Stimulated activated CD8-positive, alpha-beta memory T cell treated with anti-CD3 and anti-CD28 coated beads, Interleukin-4, amount 100 ng/mL, for 48 hours (primary cell): ENCODE results near the gene ARHGEF19.
"Not testable (repeated sequence)": the region's sequence is repeated elsewhere in the genome, so short reads cannot be mapped to it uniquely, and the experiment has no call there.

Experiments used
- DNase-seq: peaks from one replicate; pipeline ENCODE4 v3.0.0-alpha.2; 2020

ARHGEF19 gene

DNA sequence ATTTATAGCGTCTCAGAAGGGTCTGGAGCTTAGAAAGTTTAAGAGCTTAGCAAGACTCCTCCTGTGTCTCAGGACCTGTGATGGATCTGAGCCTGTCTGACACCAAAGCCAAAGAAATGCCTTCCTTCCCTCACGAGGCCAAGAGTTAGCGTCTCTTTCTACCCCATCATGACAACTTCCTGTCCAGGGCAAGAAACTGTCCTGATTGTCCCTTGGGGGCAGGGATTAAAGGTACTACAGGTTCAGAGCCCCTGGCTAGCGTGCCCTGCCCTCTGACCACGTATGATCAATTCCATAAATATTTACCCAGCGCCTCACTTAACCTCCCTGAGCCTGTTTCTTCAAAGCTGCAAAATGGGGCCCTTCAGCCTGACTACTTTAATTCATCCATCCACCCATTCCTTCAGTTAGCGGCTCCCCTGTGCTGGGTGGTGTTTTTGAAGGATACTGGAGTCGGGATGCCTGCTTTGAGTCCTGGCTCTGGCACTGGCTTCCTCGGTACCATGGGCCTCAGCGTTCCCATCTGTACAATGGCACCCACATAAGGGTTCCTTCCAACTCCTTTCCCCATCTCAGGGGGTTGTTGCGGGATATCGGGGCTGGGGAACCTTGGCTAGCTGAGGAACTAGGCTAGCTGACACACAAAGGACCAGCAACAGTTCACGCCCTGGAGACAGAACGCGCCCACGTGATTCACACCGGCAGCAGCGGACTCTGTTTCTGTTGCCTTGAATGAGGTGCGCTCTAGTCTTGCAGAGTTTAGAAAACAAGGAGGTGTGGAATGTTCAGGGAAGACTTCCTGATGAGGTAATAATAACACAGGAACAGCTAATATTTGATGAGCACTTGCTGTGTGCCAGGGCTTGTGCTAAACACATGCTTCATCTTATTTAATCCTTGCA is 33.6 kb downstream of the ARHGEF19 start:
- DNase-seq = no peak

DNA sequence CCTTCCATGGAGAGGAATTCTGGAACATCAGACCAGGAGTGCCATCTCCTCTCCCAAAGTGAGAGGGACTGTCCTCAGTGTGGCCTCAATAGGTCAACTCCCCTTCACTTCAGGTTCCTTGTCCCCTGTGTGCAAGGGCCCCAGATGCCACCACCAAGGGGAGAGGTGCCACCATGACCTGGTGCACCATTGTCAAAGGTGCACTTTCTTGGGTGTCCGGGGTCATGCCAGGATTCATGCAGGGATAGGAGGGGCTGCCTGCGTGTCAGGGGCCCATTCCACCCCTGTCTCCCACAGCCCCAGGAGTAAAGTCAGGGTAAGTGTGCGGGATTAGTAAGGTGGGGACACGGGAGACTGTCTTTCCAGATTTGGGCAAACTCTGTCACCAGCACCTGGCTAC is 35.1 kb downstream of the ARHGEF19 start:
- no peak for DNase-seq

DNA sequence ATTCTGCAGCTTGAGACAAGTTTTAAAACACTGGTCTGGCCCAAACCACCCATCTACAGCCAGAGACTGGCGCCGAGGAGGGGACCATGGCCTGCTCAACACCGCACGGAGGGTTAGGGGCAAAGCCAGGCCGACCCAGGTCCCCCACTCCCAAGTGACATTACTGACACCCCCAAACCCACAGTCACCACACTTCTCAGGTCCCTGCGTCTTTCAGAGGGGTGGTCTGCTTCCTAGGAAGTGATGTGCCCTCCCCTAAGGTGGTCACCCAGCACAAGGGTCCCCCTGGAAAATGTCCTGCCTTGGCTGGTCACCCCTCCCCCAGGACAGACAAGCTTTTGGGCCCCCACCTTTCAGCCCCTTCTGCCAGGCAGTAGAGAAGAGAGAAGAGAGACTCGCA is 35.8 kb downstream of the ARHGEF19 start:
- DNase-seq = no peak

DNA sequence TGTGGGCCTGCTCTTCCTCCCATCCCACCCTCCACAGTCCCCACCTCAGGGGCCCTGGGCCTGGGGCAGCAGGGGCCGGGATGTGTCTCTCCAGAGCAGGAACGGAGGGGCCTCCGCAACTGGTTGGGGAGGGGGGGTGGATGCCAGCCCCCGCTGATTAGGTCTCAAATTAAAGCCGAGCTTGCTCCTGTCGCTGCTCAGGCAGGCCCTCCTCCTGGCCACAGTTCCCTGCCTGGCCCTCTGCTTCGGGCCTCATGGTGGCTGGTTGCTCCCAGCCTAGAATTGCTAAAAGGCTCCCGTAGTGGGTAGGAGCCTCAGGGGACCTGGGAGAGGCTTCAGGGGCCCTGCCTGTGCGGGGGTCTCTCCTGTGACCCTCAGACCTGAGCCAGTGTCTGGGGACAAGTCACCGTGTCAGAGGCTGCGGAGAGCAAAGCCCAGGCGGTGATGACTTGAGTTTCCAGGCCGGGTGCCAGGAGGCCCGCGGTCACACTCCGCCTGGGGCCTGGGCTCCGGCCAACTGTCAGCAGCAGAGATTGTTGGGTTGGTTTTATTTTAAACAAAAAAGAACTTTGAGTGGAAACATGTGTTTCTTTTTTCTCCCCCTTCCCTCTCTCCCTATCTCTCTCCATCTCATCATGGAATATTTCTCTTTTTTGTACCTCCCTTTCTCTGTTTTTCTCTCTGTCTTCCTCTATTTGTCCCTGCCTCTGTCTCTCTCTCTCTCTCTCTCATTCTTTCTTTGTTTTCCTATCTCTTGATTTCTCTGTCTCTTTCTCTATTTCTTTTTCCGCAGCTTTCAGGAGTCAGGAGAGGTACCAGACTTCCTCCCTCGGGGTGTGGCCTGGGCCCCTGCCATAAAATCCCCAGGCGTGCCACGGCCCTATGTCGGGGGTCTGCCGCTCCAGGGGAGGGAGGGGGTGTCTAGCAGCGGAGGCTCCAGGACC is 36.6 kb downstream of the ARHGEF19 start:
- DNase-seq = no peak

DNA sequence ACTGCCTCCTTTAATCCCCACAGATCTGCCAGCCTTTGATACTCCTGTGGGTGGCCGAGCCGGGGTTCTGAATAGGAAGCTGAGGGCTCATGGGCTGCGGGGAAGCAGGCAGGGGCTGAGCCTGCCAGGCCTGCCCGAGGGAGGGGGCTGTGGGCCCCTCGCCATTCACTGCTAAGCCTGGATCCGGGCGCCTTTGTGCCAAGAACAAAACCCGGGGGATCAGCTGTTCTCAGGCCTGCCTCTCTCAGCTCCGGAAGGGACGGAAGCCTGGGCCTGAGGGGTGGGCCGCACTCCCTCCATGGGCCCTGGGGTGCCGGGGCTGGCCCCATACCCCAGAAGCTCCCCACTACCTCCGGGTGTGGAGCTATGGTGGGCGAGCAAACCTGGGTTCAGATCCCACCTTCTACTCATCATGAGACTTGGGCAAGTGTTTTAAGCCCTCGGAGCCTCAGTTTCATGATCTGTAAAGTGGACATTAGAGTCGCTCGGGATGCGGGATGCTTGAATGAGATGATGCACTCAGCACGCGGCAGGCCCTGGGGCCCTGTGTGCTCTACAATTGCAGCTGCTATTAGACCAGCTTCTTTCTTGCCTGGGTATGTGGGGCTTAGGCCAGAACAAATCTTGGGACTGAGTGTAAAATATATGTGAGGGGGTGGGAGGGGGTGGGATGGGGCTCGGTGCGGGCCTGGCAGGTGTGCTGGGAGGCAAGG is 37.4 kb downstream of the ARHGEF19 start:
- DNase-seq = no peak

DNA sequence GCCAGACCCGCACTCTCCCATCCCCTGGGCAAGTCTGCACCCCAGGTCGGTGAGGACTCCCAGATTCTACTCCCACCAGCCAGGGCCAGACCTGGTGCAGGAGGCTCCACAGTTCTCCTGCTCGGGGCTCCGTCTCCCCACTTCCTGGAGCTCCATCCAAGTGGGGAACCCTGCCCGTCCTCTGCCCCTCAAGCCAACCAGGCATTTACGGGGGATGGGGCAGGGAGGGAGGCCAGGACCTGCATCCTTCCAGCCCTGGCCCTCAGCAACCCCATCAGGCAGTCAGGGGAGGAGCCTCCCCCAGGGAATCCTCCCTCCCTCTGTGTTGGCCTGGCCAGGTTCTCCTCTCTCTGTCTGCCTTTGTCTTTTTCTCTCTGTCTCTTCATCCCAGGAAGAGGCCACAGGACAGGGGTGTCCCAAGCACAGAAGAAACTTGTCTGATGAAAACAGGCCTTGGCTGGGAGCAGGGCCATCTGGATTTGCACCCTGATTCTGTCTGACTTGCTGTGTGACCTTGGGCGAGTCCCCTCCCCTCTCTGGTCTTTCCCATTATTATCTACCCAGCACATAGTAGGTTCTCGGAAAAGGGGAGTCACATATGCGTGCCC is 38.1 kb downstream of the ARHGEF19 start:
- no peak for DNase-seq

DNA sequence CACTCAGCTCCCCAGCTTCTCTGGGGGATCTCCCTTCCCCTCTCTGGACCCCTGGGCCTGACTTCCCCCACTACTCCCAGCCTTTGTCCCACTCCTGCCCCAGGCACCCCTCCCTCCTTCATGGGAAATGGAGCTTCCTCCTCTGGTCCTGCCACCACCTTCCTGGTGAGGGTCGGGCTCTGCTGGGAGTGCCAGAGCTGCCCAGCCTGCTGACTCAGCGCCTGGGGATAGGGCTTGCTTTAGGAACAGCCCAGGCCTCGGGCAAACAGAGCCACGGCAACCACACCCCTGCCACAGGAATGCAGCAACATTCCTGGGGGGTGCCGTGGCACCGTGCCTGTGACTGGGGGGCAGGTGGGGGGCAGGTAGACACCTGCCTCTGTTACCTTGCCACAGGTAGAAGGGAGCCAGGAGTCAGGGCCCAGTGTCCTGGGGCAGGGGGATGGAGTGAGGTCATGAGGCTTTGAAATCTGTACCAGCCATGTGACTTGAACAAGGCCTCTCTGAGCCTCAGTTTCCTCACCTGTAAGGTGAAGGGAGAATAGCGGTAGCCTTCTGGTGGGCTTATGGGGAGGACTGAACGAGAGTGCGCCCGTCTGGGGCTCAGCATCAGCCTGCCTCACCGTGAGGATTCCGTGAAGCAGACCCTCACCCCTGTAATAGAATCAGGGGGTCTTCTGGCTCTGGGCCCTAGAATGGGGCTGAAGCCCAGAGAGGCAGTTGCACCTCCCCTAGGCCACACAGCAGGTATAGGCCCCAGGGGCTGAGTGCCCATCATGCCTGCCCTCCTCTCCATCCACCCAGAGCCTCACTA is 38.8 kb downstream of the ARHGEF19 start:
- DNase-seq = no peak

DNA sequence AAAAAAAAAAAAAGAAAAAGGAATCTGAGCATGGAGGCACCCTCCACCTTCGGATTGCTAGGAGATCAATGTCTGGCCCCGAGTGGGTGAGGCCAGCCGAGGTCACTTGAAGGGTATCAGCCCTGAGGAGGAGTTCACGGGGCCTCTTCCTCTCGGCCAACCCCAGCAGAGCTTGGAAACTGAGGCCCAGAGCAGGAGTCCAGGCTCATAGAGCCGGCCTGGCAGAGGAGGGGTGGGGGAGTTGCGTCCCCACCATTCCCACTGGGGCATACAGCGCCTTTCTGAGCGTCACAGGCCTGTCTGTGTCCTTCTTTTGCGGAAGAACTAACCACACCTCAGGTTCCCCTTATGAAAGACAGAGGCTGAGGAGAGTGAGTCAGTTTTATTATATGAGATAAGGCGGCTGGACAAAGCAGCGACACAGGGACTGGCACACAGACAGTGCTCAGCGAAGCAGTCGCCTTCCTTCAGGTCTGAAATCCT is 39.4 kb downstream of the ARHGEF19 start:
- no peak for DNase-seq

DNA sequence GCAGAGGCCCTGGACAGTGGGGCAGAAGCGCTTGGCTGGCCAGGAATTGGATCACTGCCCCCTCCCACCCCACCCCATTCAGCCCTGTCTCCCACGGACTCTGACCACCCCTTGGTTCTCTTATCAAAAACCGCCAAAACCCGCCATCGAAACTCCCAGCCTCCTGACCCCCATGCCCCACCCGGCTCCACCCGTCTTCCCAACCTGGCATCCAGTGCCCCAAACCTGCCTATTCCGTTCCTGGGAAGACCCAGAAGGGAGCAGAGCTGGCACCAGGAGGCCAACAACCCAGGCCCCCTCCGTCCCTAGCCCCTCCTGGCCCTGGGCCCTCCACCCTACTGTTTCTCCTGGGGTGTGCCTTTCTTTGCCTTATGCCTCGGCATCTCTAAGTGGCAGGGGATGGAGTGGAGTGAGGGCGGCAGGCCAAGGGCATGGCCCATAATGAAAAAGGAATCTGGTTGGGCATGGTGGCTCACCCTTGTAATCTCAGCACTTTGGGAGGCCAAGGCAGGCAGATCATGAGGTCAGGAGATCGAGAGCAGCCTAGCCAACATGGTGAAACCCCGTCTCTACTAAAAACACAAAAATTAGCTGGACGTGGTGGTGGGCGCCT is 40.1 kb downstream of the ARHGEF19 start:
- DNase-seq = no peak

DNA sequence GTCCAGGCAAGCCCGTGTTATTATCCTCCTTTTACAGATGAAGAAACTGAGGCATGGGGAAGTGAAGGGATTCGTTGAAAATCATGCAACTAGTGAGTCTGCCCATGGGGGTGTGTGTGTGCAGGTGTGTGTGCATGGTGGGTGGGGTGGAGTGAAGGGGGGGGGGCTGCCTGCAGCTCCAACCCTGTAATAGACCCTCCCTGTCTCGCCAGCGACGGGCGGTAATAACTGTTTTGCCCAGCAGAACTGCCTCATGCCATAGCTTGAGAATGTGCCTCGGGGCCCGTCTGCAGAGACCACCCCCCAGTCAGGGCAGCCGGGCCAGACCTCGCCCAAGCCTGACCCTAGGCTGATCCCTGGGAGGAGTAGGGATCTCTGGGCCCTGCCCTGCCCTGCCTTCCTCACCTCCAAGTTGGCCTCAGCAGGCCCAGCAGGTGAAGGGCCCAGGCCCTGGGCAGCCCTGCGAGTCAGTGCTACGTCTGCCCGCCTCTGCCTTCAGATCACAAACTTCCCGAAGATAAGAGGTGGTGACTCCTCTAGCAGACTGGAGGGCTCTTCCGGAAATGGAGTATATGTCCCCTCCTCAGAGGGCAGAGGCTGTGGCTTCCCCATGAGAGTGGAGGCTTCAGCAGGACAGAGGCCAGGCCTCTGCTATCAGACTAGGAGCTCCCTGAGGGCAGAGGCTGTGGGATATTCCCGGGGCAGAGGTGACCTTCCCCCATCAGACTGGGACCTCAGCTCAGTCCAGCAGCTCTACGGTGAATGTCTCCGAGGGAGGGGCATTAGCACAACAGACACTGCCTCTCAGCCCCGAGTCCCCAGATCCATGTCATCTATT is 40.9 kb downstream of the ARHGEF19 start:
- no peak for DNase-seq

DNA sequence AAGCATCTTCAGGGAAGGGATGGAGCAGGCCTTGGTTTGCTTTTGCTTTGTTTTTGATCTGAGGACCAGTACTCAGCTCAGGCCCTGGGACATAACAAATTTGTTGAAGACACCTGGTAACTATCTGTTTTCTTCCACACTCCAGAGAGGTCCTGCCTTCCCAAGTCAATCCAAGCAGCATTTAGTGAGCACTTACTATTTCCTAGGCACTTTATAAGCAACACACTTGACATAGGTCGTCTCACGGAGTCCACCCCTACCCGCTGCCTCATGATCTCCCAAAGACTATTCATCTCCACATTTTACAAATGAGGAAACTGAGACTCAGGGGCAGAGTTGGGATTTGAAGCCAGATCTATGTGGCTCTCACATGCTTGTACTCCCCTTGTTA is 42.2 kb downstream of the ARHGEF19 start:
- no peak for DNase-seq

DNA sequence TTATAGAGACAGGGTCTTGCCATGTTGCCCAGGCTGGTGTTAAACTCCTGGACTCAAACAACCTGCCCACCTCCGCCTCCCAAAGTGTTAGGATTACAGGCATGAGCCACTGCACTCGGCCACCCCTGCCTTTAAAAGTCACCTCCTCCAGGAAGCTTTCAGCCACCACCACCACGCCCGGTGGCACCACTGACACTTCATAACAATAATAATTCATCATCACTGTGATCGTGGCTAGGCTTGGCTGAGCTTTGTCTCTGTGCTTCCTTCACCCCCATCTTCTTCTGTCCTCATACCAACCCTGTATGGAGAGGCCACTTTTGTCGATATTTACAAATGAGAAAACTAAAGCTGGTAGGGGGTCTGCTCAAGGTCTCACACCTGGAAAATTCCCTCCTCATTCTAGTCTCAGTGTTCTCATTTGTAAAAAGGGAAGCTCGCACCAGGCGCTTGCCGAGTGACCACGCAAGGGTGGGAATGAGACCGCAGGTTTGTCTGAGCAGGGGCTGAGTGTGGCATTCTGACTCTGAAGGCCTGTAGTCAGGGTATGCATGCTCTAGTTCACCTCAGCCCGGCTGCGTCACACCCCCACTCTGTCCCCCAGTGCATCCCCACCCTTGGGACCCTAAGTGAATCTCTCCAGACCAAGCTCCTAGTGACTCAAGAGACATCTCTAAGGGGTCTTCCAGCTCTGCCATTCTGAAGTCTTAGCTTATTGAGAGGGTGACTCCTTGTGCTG is 43.7 kb downstream of the ARHGEF19 start:
- DNase-seq = no peak

DNA sequence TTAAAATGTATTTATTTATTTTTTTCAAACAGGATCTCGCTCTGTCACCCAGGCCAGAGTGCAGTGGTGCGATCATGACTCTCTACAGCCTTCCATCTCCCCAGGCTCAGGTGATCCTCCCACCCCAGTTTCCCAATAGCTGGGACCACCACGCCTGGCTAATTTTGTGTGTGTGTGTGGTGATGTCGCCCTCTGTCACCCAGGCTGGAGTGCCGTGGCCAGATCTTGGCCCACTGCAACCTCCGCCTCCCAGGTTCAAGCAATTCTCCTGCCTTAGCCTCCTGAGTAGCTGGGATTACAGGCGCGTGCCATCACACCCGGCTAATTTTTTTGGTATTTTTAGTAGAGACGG is 44.3 kb downstream of the ARHGEF19 start:
- DNase-seq = not testable (repeated sequence)

DNA sequence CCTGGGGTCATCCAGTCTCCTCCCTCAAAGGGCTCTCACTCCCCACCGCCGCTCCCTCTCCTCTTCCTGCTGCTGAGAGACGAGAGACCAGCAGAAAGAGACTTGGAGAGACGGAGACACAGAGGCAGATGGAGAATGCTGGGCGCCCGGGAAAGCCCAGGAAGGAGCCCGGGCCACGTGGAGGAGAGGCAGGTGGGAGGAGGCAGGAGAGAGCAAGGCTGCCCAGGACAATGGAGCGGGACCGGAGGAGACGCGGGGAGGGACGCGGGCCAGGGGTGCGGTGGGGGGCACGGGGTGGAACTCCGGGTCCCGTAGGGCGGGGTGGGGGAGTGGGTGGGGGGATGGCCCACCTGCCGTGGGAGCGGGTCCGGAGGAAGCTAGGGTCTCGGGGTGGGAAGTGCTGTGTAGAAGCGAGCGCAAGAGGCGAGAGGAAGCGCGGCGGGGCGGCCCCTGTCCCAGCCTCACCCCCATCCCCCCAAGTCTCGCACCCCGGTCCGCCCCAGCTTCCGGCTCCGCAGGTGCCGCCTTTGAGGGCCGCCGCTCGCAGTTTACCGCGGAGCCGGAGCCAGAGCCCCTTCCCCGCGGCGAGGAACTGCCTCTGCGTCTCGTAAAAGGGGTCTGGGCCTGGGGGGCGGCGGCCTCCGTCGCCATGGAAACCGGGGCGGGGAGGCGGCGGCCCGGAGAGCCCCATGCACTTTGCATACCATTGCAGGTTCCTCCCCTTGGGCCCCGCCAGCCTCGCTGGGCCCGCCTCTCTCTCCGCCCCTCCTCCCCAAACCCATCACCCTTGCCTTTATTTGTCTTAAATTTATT is 44.9 kb downstream of the ARHGEF19 start:
- DNase-seq = peak; percentile 69

DNA sequence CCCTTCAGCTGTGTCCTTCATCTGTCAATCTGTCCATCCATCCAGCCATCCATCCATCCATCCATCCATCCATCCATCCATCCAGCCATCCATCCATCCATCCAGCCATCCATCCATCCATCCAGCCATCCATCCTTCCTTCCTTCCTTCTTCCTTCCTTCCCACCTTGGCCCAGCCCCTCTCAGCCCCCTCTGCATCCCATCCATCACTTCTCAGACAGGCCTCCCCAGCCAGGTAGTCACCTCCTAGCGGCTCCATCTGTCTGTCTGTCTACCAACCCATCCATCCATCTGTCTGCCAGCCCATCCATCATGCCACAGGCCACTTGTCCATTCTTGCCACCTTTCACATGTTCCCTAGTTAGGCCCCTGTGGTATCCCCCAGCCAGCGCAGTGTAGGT is 46.3 kb downstream of the ARHGEF19 start:
- no peak for DNase-seq

DNA sequence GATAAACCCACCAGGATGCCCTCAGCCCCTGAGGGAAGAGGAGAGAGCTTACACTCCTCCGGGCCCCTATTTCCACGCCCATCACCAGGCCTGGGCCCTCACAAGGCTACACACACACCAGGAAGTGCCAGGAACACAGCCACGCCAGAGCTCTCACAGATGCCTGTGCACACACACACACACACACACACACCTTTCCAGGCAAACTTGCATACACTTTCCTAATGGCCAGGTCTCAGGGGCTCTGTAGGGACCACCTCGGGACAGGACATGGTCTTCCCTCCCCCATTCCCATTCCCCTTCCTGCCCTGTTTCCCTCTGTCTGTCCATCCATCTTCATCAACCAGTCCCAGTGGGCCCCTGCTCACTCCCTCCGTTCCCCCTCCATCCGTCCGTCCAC is 46.9 kb downstream of the ARHGEF19 start:
- no peak for DNase-seq

DNA sequence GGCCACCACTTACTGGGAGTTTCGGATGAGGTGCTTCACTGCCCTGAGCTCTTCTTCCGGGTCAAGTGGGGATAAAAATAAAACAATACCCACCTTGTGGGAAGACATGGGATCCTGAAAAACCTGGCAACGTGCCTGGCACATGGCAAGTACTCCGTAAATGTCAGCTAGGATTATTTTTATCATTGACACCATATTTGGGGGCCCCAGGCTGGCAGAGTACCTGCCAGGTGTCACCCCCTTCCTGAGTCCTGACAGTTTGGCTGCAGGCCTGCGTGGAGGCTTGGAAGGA is 47.4 kb downstream of the ARHGEF19 start:
- DNase-seq = no peak

DNA sequence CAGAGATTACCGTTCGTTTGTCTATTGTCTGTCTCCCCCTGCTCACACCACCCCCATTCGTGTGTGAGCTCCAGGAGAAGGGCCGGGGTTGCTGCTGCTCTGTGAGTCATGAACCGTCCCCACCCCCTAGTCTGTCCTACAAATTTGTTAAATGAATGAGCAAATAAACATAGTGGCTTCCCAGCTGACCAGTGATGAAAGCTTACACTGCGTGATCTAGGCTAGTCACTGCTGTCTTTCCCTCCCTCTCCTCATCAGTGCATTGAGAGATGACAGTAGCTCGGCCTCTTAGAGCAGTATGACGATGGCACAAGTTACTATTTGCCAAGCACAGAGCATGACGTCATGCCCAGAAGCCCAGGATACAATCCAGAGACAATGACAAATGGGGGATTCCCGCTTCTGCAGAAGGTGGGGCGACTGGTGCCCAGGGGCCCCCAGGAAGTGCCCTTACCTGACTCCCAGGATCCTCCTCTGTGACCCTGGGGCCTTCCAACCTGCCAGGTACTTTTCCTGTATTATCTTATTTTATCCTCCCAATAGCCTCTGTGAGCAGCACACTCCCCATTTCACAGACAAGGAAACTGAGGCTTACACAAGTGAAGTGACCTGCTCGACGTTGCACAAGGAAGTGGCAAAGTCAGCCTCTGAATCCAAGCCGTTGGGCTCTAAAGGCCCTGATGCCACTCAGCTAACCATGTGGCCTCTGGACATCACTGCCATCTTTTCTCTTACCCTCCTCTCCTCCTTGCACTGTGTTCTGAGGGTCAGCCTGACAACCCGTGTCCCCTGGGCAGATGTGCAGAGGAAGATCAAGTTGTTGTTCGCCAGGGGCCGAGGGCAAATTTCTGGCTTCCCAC is 48.0 kb downstream of the ARHGEF19 start:
- DNase-seq = no peak
